OCI-LY7 (cell line): ENCODE measurements around the gene CHAMP1. TPM values are rescaled to one million over a fixed set of nuclear protein-coding genes. Genes with fewer than 3 reads are reported as not detected.
"Not testable (repeated sequence)": the region's sequence is repeated elsewhere in the genome, so short reads cannot be mapped to it uniquely, and the experiment has no call there.

ENCODE experiments used
- BruUV-seq: library from RNA; stranded (reverse); fragments of 400-500 nt; replicated peaks from 2 replicates; lab custom pipeline; 2021; lab: Mats Ljungman, UMichigan
- CTCF ChIA-PET: fragments of 300-600 bp; sonication (Branson Sonifier 250); formaldehyde crosslinking; loops from one replicate; lab custom pipeline; 2022; ENCODE audit warnings: antibody characterized with exemption; ENCODE audit not compliant: unreplicated experiment; lab: Charles Lee
- POLR2A ChIA-PET: fragments of 300-600 bp; sonication (Branson Sonifier 250); formaldehyde crosslinking; loops from one replicate; lab custom pipeline; 2022; ENCODE audit warnings: antibody characterized with exemption; lab: Charles Lee
- DNase-seq: peaks from one replicate; pipeline ENCODE4 v3.0.0-alpha.2; 2015; ENCODE audit warnings: low spot score
- H2AFZ ChIP-seq: fragments of 200-600 bp; sonication (generic), shearing (Covaris generic); 2 replicates; pipeline ENCODE4 v1.6.1; 2014; ENCODE audit warnings: mild to moderate bottlenecking, antibody characterized with exemption, low read length, moderate library complexity
- H3K27ac ChIP-seq: fragments of 200-600 bp; sonication (generic); 2 replicates; pipeline ENCODE4 v1.5.1; 2014; ENCODE audit warnings: mixed run types, low read depth, mild to moderate bottlenecking, moderate library complexity, low read length, inconsistent platforms; ENCODE audit not compliant: poor library complexity, severe bottlenecking
- H3K36me3 ChIP-seq: fragments of 200-600 bp; sonication (generic); 2 replicates; pipeline ENCODE4 v1.6.1; 2014; ENCODE audit warnings: mild to moderate bottlenecking, antibody characterized with exemption, low read length, moderate library complexity, mixed read lengths; ENCODE audit not compliant: insufficient read depth
- H3K4me1 ChIP-seq: fragments of 200-600 bp; sonication (generic); 2 replicates; pipeline ENCODE4 v1.5.1; 2014; ENCODE audit warnings: mild to moderate bottlenecking, low read length; ENCODE audit not compliant: insufficient read depth, poor library complexity, severe bottlenecking
- H3K4me2 ChIP-seq: fragments of 200-600 bp; sonication (generic); 2 replicates; pipeline ENCODE4 v1.6.1; 2014; ENCODE audit warnings: mild to moderate bottlenecking, low read length
- H3K4me3 ChIP-seq: fragments of 200-600 bp; sonication (generic); 2 replicates; pipeline ENCODE4 v1.5.1; 2014; ENCODE audit warnings: mild to moderate bottlenecking, low read depth, low read length; ENCODE audit not compliant: poor library complexity, severe bottlenecking
- H3K79me2 ChIP-seq: fragments of 200-600 bp; sonication (generic); 2 replicates; pipeline ENCODE4 v1.6.1; 2016; ENCODE audit warnings: low read depth, mild to moderate bottlenecking, low read length, moderate library complexity, mixed read lengths; ENCODE audit not compliant: insufficient read depth
- H3K9me2 ChIP-seq: fragments of 200-600 bp; sonication (generic); 2 replicates; pipeline ENCODE4 v1.6.1; 2016; ENCODE audit warnings: mild to moderate bottlenecking, low read length, mixed read lengths; ENCODE audit not compliant: insufficient read depth
- H3K9me3 ChIP-seq: fragments of 200-600 bp; sonication (generic); 2 replicates; pipeline ENCODE4 v1.6.1; 2014; ENCODE audit warnings: mild to moderate bottlenecking, mixed run types, low read length, mixed read lengths
- H4K20me1 ChIP-seq: fragments of 200-600 bp; sonication (generic); 2 replicates; pipeline ENCODE4 v1.6.1; 2014; ENCODE audit warnings: mild to moderate bottlenecking, antibody characterized with exemption, low read length, moderate library complexity, mixed read lengths; ENCODE audit not compliant: insufficient read depth
- CTCF ChIP-seq: fragments of 200-600 bp; sonication (generic); conservative IDR thresholded peaks from 2 replicates; pipeline ENCODE4 v1.5.1; 2014; ENCODE audit warnings: mild to moderate bottlenecking, antibody characterized with exemption, low read length, moderate library complexity, mixed read lengths
- EZH2phosphoT487 ChIP-seq: fragments of 200-600 bp; sonication (generic); IDR thresholded peaks from 2 replicates; pipeline ENCODE4 v1.6.1; 2018; ENCODE audit warnings: low read depth, borderline replicate concordance, mild to moderate bottlenecking, mixed run types, antibody characterized with exemption, low read length, moderate library complexity, mixed read lengths
- intact Hi-C: fragments of 100-400 bp; cut with micrococcal nuclease; formaldehyde crosslinking; loops from one replicate; pipeline ENCODE4 v1.10.0; 2022; ENCODE audit not compliant: unreplicated experiment
- total RNA-seq, 2 experiments: library from RNA; depleted of rRNA in 1 of 2; stranded (reverse); fragments of >200 nt in 1 of 2; shearing (Covaris generic) in 1 of 2; gene quantifications; 2 replicates each; pipeline ENCODE4 v1.2.3, GENCODE V29; 2014 to 2022

Gene CHAMP1
- total RNA-seq, 2 experiments from 2014 or later: 13.6 to 37.9 TPM

GRCh38 chr13:114328595-114328994, 14.3 kb downstream of the CHAMP1 start:
- Histone ChIP-seq H3K4me3 (no peak overlapping the region), H2AFZ (no peak overlapping the region), H3K4me2 (no peak overlapping the region), H3K36me3 (peaks cover 57% of the 10 kb centered on the region), H3K27ac (no peak overlapping the region), H4K20me1 (no peaks in the 10 kb centered on the region), H3K9me2 (no peaks in the 10 kb centered on the region), H3K79me2 (peaks cover 38% of the 10 kb centered on the region; the same call in 1 of the 2 replicates), H3K9me3 (no peaks in the 10 kb centered on the region), H3K4me1 (peaks cover 12% of the 10 kb centered on the region)
- TF ChIP-seq EZH2phosphoT487 (no peak), CTCF (no peak)
- BruUV-seq: no TSS peak
- DNase-seq: no peak
- ChIA-PET CTCF (no interaction called here), POLR2A (no interaction called here)
- intact Hi-C loops: no loop called here

GRCh38 chr13:114330086-114330485, 15.8 kb downstream of the CHAMP1 start:
- ChIA-PET POLR2A (no interaction called here), CTCF (no interaction called here)
- Histone ChIP-seq H3K9me3 (no peaks in the 10 kb centered on the region), H3K9me2 (no peaks in the 10 kb centered on the region), H3K4me1 (peaks cover 24% of the 10 kb centered on the region), H4K20me1 (no peaks in the 10 kb centered on the region), H3K36me3 (peaks cover 42% of the 10 kb centered on the region), H3K27ac (no peak overlapping the region), H3K4me3 (no peak overlapping the region), H3K79me2 (peaks cover 24% of the 10 kb centered on the region; the same call in 1 of the 2 replicates), H3K4me2 (no peak overlapping the region), H2AFZ (no peak overlapping the region)
- intact Hi-C loops: no loop called here
- no peak for DNase-seq
- BruUV-seq: no TSS peak
- TF ChIP-seq CTCF (no peak), EZH2phosphoT487 (no peak)

GRCh38 chr13:114333881-114334280, 19.6 kb downstream of the CHAMP1 start:
- H4K20me1 ChIP-seq, H3K36me3 ChIP-seq, H3K9me3 ChIP-seq, H3K79me2 ChIP-seq, CTCF ChIA-PET, H3K9me2 ChIP-seq, intact Hi-C loops, BruUV-seq: not testable (repeated sequence)
- DNase-seq: peak; percentile 24
- Histone ChIP-seq H3K4me2 (peak overlapping the region; percentile 76), H3K27ac (peak overlapping the region; percentile 85), H3K4me3 (peak overlapping the region; percentile 46), H3K4me1 (peaks cover 33% of the 10 kb centered on the region), H2AFZ (peak overlapping the region; percentile 32; the same call in 1 of the 2 replicates)
- POLR2A ChIA-PET: interaction anchor here (0.7 to 2.3 kb wide), 3 partner anchors 19 to 147 kb away, joined by 3 to 7 read pairs (median 4); partner anchors contain the start of gene CHAMP1
